SU-DHL-6 (cell line): Measurements from ENCODE around the gene ZNF763.

ENCODE experiments used
- CTCF ChIP-seq: fragments of 200-600 bp; sonication (generic); IDR thresholded peaks from one replicate; pipeline ENCODE4 v1.5.1; 2017; ENCODE audit warnings: antibody characterized with exemption, mild to moderate bottlenecking, low read length, moderate library complexity; ENCODE audit not compliant: insufficient read depth, poor library complexity, severe bottlenecking
- EZH2phosphoT487 ChIP-seq: fragments of 200-600 bp; sonication (generic), shearing (Covaris generic); conservative IDR thresholded peaks from 2 replicates; pipeline ENCODE4 v1.6.1; 2018; ENCODE audit warnings: mild to moderate bottlenecking, antibody characterized with exemption, low read length, moderate library complexity, mixed read lengths

DNA sequence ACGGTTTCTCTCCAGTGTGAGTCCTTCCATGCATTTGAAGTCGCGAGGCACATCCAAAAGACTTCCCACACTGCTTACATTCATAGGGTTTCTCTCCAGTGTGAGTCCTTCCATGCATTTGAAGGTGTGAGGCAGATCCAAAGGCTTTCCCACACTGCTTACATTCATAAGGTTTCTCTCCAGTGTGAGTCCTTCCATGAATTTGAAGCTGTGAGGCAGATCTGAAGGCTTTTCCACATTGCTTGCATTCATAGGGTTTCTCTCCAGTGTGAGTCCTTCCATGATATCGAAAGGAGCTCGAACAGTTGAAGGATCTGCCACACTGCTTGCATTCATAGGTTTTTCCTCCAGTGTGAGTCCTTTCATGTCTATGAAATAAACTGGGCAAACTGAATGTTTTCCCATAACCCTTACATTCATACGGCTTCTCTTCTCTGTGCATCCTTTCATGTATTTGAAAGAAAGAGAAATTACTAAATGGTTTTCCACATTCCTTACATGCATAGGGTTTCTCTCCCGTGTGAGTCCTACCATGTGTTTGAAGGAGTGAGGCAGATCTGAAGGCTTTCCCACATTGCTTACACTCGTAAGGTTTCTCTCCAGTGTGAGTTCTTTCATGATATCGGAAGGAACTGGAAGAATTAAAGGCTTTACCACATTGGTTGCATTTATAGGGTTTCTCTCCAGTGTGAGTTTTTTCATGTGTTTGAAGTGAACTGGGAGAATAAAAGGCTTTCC lies 50.3 kb downstream of the ZNF763 start:
- no peak for TF ChIP-seq CTCF
- no peak for TF ChIP-seq EZH2phosphoT487
